Kidney (tissue), 14 donors: ENCODE results near the gene APOH. TPM values are rescaled to one million over a fixed set of nuclear protein-coding genes. Genes with fewer than 3 reads are reported as not detected.

Experiments
- DNase-seq, 5 donors: peaks; one replicate each; pipeline ENCODE4 v3.0.0-alpha.2; 2013 to 2020
- FAIRE-seq: peaks from 2 replicates; lab custom pipeline; 2012; peaks lifted over from hg19 to GRCh38; lab: Jason Lieb, UNC
- H3K27ac ChIP-seq, 2 donors: one replicate each; pipeline ENCODE4 v1.7.0; 2013; ENCODE audit warnings: low read depth in 2 of 2, low read length in 2 of 2, inconsistent platforms in 1 of 2
- H3K27me3 ChIP-seq: one replicate; pipeline ENCODE4 v1.7.1; 2013; ENCODE audit warnings: low read length, inconsistent platforms; ENCODE audit not compliant: control insufficient read depth, insufficient read depth
- H3K36me3 ChIP-seq, 3 donors: one replicate each; pipeline versions ENCODE4 v1.7.0 to v1.7.1; 2013; ENCODE audit warnings: low read length in 3 of 3, control low read depth in 1 of 3, inconsistent platforms in 1 of 3; ENCODE audit not compliant: insufficient read depth in 3 of 3, control insufficient read depth in 2 of 3
- H3K4me1 ChIP-seq, 3 donors: one replicate each; pipeline versions ENCODE4 v1.7.0 to v1.7.1; 2013; ENCODE audit warnings: low read length in 3 of 3, inconsistent platforms in 1 of 3, low read depth in 1 of 3; ENCODE audit not compliant: control insufficient read depth in 2 of 3, insufficient read depth in 2 of 3
- H3K4me3 ChIP-seq, 3 donors: one replicate each; pipeline versions ENCODE4 v1.7.0 to v1.8.1; 2013; ENCODE audit warnings: low read length in 3 of 3, control low read depth in 1 of 3, inconsistent platforms in 1 of 3
- H3K9ac ChIP-seq, 3 donors: one replicate each; pipeline versions ENCODE4 v1.7.0 to v1.7.1; 2013; ENCODE audit warnings: low read length in 3 of 3, control low read depth in 1 of 3, inconsistent platforms in 1 of 3
- H3K9me3 ChIP-seq, 3 donors: one replicate each; pipeline versions ENCODE4 v1.7.0 to v1.7.1; 2013; ENCODE audit warnings: low read length in 3 of 3, control low read depth in 1 of 3, inconsistent platforms in 1 of 3; ENCODE audit not compliant: control insufficient read depth in 2 of 3, insufficient read depth in 1 of 3
- CTCF ChIP-seq: IDR thresholded peaks from 3 replicates; pipeline ENCODE4 v1.5.1; 2012; ENCODE audit warnings: mild to moderate bottlenecking, moderate library complexity, borderline replicate concordance; ENCODE audit not compliant: insufficient read depth; ENCODE audit errors: extremely low read depth
- intact Hi-C: fragments of 100-400 bp; cut with DNase I; formaldehyde crosslinking; loops from one replicate; pipeline ENCODE4 v1.11.1; 2022
- polyA plus RNA-seq: library from polyadenylated mRNA; stranded (reverse); fragments of 350-450 nt; fragmentation: Illumina TruSeq; extraction: RNeasy Lipid Tissue Mini Kit (QIAGEN cat#74804); gene quantifications from one replicate; pipeline ENCODE4 v1.2.3, GENCODE V29; 2014; ENCODE audit warnings: low read depth, low replicate concordance; ENCODE audit not compliant: insufficient read depth
- total RNA-seq: library from RNA; stranded (reverse); fragmentation: NEBNext Ultra II Directional; extraction: Animal tissue kit (Norgen Biotek cat#: 25700); gene quantifications from one replicate; pipeline ENCODE4 v1.2.1, GENCODE V29; 2021
- donor health status: control.
- donor health status: control.
- donor health status: control.
- donor health status: control.
- donor health status: control.
- donor health status: DM: yes; HTN: yes; CAD: no.
- donor health status: Normal renal cell carcinoma (clear cell type).

The APOH gene
- total and polyA plus RNA-seq, 2 donors from 2014 or later = 13.5 TPM; not detected in 1

DNA sequence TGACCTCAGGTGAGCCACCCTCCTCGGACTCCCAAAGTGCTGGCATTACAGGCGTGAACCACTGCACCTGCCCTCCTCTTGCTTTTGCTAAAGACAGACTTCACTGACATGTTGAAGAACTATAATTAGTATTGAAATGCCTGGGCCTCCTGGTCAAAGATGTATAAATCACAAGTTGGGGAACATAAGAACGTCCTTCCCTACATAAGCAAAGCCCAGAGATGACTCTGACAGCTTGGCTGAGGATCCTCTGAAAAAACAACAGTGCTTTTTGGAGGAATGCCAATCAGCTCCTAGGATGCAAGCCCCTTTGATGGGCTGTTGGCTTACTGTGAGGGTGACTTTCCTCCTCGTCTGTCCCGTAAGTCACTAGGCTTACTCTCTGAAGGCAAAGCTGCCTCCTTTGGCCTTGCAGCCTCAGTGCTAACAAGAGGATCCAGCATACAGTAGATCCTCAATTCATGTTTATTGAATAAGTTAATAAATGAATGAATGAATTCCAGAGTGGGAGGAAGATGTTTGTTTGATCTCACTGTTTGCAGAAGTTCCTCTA, 6.3 kb downstream of the APOH start:
- no peaks in the 10 kb centered on the region for H3K36me3 ChIP-seq
- FAIRE-seq = no peak

GRCh38 chr17:66221755-66222530, 7.3 kb downstream of the APOH start:
- no peaks in the 10 kb centered on the region for H3K9me3 ChIP-seq
- no peak for FAIRE-seq
- no peaks in the 10 kb centered on the region for H3K36me3 ChIP-seq
- DNase-seq = no peak
- H3K27me3 ChIP-seq = no peaks in the 10 kb centered on the region
- H3K4me3 ChIP-seq = no peak overlapping the region
- no peak overlapping the region for H3K27ac ChIP-seq
- no peak for TF ChIP-seq CTCF
- intact Hi-C loops = no loop called here
- no peaks in the 10 kb centered on the region for H3K4me1 ChIP-seq
- no peak overlapping the region for H3K9ac ChIP-seq

More for the DNA sequence above, 6.3 kb downstream of the APOH start:
- no peak overlapping the region for H3K27ac ChIP-seq
- H3K4me3 ChIP-seq = no peak overlapping the region
- no peak for DNase-seq
- intact Hi-C loops = no loop called here
- no peak for TF ChIP-seq CTCF
- no peaks in the 10 kb centered on the region for H3K4me1 ChIP-seq
- no peak overlapping the region for H3K9ac ChIP-seq
- H3K9me3 ChIP-seq = no peaks in the 10 kb centered on the region
- H3K27me3 ChIP-seq = no peaks in the 10 kb centered on the region

DNA sequence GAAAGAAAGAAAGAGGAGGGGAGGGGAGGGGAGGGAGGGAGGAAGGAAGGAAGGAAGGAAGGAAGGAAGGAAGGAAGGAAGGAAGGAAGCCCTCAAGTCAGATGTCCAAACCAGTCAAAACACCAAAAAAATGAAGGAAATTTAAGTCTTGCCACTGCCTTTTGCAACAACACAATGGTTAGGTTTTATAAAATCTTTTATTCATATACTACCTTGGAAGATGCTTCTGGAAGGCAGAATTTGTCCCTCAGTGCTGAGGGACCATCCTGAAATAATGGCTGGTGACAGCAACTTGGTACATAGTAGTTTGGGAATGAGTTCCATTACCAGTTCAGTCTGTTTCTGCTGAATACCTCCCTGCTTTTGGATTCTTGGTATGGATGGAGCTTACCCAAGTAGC, 7.9 kb downstream of the APOH start:
- no peak for TF ChIP-seq CTCF
- FAIRE-seq (no peak), DNase-seq (no peak)
- Histone ChIP-seq H3K9me3 (no peaks in the 10 kb centered on the region), H3K27me3 (no peaks in the 10 kb centered on the region), H3K4me1 (no peaks in the 10 kb centered on the region), H3K9ac (no peak overlapping the region), H3K4me3 (no peak overlapping the region), H3K36me3 (no peaks in the 10 kb centered on the region), H3K27ac (no peak overlapping the region)
- intact Hi-C loops = no loop called here
